CD4-positive, alpha-beta T cell (primary cell): ENCODE results near the gene BARHL1. TPM values are rescaled to one million over a fixed set of nuclear protein-coding genes. Genes with fewer than 3 reads are reported as not detected.

Experiments
- ATAC-seq: fragments of 200-7000 bp; cut with Tn5 transposase; one replicate; pipeline ENCODE4 v1.10.0; 2022; ENCODE audit warnings: mild to moderate bottlenecking; ENCODE audit not compliant: poor library complexity
- CTCF ChIA-PET: fragments of 350-600 bp; sonication (Branson Sonifier 250); formaldehyde crosslinking; loops from one replicate; lab custom pipeline; 2021; ENCODE audit warnings: antibody characterized with exemption, inconsistent platforms; lab: Charles Lee
- POLR2A ChIA-PET: fragments of 350-600 bp; sonication (Branson Sonifier 250); formaldehyde crosslinking; loops from one replicate; lab custom pipeline; 2021; ENCODE audit warnings: antibody characterized with exemption, inconsistent platforms; lab: Charles Lee
- DNase-seq, 14 experiments: peaks; one replicate each; pipeline ENCODE4 v3.0.0-alpha.2; 2013 to 2020; ENCODE audit warnings: mixed read lengths in 2 of 14
- H3K27ac ChIP-seq, 2 donors: one replicate each; pipeline versions ENCODE4 v1.5.1 to v1.7.0; 2013; ENCODE audit warnings: low read length in 2 of 2, low read depth in 1 of 2, mild to moderate bottlenecking in 1 of 2
- H3K27me3 ChIP-seq, 2 experiments: 1 replicate in 1 of 2; 2 replicates in 1 of 2; pipeline versions ENCODE4 v1.6.1 to v1.7.0; 2013; ENCODE audit warnings: low read length in 2 of 2, control low read depth in 1 of 2, mild to moderate bottlenecking in 1 of 2, moderate library complexity in 1 of 2; ENCODE audit not compliant: insufficient read depth in 2 of 2, control insufficient read depth in 1 of 2
- H3K36me3 ChIP-seq: one replicate; pipeline ENCODE4 v1.6.1; 2013; ENCODE audit warnings: low read length, control low read depth; ENCODE audit not compliant: insufficient read depth
- H3K4me1 ChIP-seq: one replicate; pipeline ENCODE4 v1.6.1; 2013; ENCODE audit warnings: low read length, control low read depth; ENCODE audit not compliant: insufficient read depth
- H3K4me3 ChIP-seq: one replicate; pipeline ENCODE4 v1.5.1; 2013; ENCODE audit warnings: mild to moderate bottlenecking, low read length, moderate library complexity
- H3K9me3 ChIP-seq, 2 experiments: 1 replicate in 1 of 2; 2 replicates in 1 of 2; pipeline versions ENCODE4 v1.6.1 to v1.7.0; 2013; ENCODE audit warnings: low read length in 2 of 2, mild to moderate bottlenecking in 2 of 2, control low read depth in 1 of 2, moderate library complexity in 1 of 2; ENCODE audit not compliant: control insufficient read depth in 1 of 2, insufficient read depth in 1 of 2
- H3K27ac Mint-ChIP-seq: one replicate; pipeline ENCODE4 v1.8.0; 2020; ENCODE audit warnings: mixed read lengths
- H3K27me3 Mint-ChIP-seq: one replicate; pipeline ENCODE4 v1.8.0; 2021; ENCODE audit warnings: mixed read lengths
- H3K36me3 Mint-ChIP-seq: one replicate; pipeline ENCODE4 v1.8.0; 2021; ENCODE audit warnings: low read depth, mixed read lengths
- H3K4me1 Mint-ChIP-seq: one replicate; pipeline ENCODE4 v1.8.0; 2021; ENCODE audit warnings: low read depth, mixed read lengths
- H3K4me3 Mint-ChIP-seq: one replicate; pipeline ENCODE4 v1.8.0; 2020; ENCODE audit warnings: mild to moderate bottlenecking, mixed read lengths
- H3K9me3 Mint-ChIP-seq: one replicate; pipeline ENCODE4 v1.8.0; 2020; ENCODE audit warnings: mixed read lengths
- CTCF ChIP-seq: fragments of 200-600 bp; IDR thresholded peaks from one replicate; pipeline ENCODE4 v1.8.0; 2022; ENCODE audit warnings: antibody characterized with exemption, mild to moderate bottlenecking
- intact Hi-C, 2 experiments: fragments of 100-400 bp; cut with DNase I in 1 of 2; cut with micrococcal nuclease in 1 of 2; formaldehyde crosslinking; loops; one replicate each; pipeline versions ENCODE4 v1.15.1 to v1.9.0; 2023 to 2025; cut with DNase I, micrococcal nuclease
- total RNA-seq, 174 experiments: library from RNA in 2 of 174; stranded (reverse) in 2 of 174; gene quantifications; one replicate each; pipeline ENCODE4 v1.2.3 and lab custom pipeline; 2021 to 2026

BARHL1 gene
- total RNA-seq, 2 experiments from 2014 or later, result not detected

- Mint-ChIP-seq H3K9me3 (no peaks in the 10 kb centered on the region), H3K36me3 (peaks cover 88% of the 10 kb centered on the region), H3K4me1 (no peaks in the 10 kb centered on the region), H3K27me3 (no peaks in the 10 kb centered on the region), H3K27ac (no peak overlapping the region), H3K4me3 (no peak overlapping the region)
- no peaks in the 10 kb centered on the region for H3K27me3 ChIP-seq
- TF ChIP-seq CTCF, result no peak
- peaks cover 36% of the 10 kb centered on the region for H3K36me3 ChIP-seq
- ATAC-seq (no peak), DNase-seq (no peak)
- no peaks in the 10 kb centered on the region for H3K4me1 ChIP-seq
- no peaks in the 10 kb centered on the region for H3K9me3 ChIP-seq
- ChIA-PET CTCF (no interaction called here), POLR2A (interaction anchor here (0.5 kb wide), 1 partner anchor 619 kb away, joined by 3 read pairs; no protein-coding TSS in a partner anchor)
- no peak overlapping the region for H3K4me3 ChIP-seq
- intact Hi-C loops, result loop anchor here in 1 of 2 experiments (10.0 kb wide), 1 partner anchor 183 kb away; no protein-coding TSS in a partner anchor
- H3K27ac ChIP-seq, result no peak overlapping the region
Measured at GRCh38 chr9:132622159-132622558, 39.8 kb downstream of the BARHL1 start.

- Histone ChIP-seq H3K4me3 (no peak overlapping the region), H3K36me3 (peaks cover 58% of the 10 kb centered on the region), H3K9me3 (no peaks in the 10 kb centered on the region), H3K4me1 (no peaks in the 10 kb centered on the region), H3K27me3 (no peaks in the 10 kb centered on the region), H3K27ac (no peak overlapping the region)
- ATAC-seq, result no peak
- Mint-ChIP-seq H3K9me3 (no peaks in the 10 kb centered on the region), H3K36me3 (peaks cover 95% of the 10 kb centered on the region), H3K27me3 (no peaks in the 10 kb centered on the region), H3K4me1 (no peaks in the 10 kb centered on the region), H3K4me3 (no peak overlapping the region), H3K27ac (no peak overlapping the region)
- ChIA-PET POLR2A (no interaction called here), CTCF (no interaction called here)
- TF ChIP-seq CTCF, result no peak
- no peak for DNase-seq
- intact Hi-C loops, result loop anchor here in 1 of 2 experiments (10.0 kb wide), 1 partner anchor 179 kb away; no protein-coding TSS in a partner anchor
Measured at GRCh38 chr9:132626285-132626684, 43.9 kb downstream of the BARHL1 start.

GRCh38 chr9:132627106-132627505 is 44.7 kb downstream of the BARHL1 start:
- H3K36me3 ChIP-seq, result peaks cover 58% of the 10 kb centered on the region
- H3K27ac ChIP-seq, result no peak overlapping the region
- Mint-ChIP-seq H3K36me3 (peaks cover 95% of the 10 kb centered on the region), H3K4me1 (no peaks in the 10 kb centered on the region), H3K27me3 (no peaks in the 10 kb centered on the region), H3K9me3 (no peaks in the 10 kb centered on the region), H3K4me3 (no peak overlapping the region), H3K27ac (no peak overlapping the region)
- POLR2A ChIA-PET, result no interaction called here
- H3K27me3 ChIP-seq, result no peaks in the 10 kb centered on the region
- ATAC-seq (no peak), DNase-seq (no peak)
- no peaks in the 10 kb centered on the region for H3K9me3 ChIP-seq
- intact Hi-C loops, result loop anchor here in 1 of 2 experiments (10.0 kb wide), 1 partner anchor 178 kb away; no protein-coding TSS in a partner anchor
- no peak for TF ChIP-seq CTCF
- CTCF ChIA-PET, result no interaction called here
- no peak overlapping the region for H3K4me3 ChIP-seq
- no peaks in the 10 kb centered on the region for H3K4me1 ChIP-seq
